ENCODE data around the gene ATF4.

ATF4 gene, protein sequence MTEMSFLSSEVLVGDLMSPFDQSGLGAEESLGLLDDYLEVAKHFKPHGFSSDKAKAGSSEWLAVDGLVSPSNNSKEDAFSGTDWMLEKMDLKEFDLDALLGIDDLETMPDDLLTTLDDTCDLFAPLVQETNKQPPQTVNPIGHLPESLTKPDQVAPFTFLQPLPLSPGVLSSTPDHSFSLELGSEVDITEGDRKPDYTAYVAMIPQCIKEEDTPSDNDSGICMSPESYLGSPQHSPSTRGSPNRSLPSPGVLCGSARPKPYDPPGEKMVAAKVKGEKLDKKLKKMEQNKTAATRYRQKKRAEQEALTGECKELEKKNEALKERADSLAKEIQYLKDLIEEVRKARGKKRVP

DNA sequence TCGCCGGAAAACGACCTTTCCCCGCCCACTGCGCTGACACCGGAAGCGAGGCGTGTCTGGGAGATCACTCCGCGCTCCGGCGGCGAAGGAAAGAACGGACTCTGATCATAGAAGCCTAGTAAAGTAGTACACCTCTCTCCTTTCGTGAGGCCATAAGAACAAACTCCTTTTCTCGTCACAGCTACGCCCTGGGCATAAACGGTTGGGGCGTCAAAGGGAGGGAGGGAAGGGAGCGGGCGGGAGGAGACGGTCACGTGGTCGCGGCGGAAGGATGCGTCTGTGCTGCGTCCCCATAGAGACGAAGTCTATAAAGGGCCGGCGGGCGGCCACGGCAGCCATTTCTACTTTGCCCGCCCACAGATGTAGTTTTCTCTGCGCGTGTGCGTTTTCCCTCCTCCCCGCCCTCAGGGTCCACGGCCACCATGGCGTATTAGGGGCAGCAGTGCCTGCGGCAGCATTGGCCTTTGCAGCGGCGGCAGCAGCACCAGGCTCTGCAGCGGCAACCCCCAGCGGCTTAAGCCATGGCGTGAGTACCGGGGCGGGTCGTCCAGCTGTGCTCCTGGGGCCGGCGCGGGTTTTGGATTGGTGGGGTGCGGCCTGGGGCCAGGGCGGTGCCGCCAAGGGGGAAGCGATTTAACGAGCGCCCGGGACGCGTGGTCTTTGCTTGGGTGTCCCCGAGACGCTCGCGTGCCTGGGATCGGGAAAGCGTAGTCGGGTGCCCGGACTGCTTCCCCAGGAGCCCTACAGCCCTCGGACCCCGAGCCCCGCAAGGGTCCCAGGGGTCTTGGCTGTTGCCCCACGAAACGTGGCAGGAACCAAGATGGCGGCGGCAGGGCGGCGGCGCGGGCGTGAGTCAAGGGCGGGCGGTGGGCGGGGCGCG, at the start of gene ATF4:
Gene ATF4, plus strand, starts transcription at position 337 of the 880 bp plus-strand sequence. CDS start 884 bp downstream, outside the sequence.
- peak; percentile 88 for DNase-seq (ENCODE audit: extremely low read depth, insufficient read length)
- H3K4me3 ChIP-seq (replicated peaks; ENCODE audit: low read depth, low read length) = peak within 1 kb of the TSS; percentile 94
- TF ChIP-seq, protein P1, sequence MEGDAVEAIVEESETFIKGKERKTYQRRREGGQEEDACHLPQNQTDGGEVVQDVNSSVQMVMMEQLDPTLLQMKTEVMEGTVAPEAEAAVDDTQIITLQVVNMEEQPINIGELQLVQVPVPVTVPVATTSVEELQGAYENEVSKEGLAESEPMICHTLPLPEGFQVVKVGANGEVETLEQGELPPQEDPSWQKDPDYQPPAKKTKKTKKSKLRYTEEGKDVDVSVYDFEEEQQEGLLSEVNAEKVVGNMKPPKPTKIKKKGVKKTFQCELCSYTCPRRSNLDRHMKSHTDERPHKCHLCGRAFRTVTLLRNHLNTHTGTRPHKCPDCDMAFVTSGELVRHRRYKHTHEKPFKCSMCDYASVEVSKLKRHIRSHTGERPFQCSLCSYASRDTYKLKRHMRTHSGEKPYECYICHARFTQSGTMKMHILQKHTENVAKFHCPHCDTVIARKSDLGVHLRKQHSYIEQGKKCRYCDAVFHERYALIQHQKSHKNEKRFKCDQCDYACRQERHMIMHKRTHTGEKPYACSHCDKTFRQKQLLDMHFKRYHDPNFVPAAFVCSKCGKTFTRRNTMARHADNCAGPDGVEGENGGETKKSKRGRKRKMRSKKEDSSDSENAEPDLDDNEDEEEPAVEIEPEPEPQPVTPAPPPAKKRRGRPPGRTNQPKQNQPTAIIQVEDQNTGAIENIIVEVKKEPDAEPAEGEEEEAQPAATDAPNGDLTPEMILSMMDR (IDR thresholded peaks at IDR 0.05; ENCODE audit: insufficient read depth, low read length, poor library complexity, severe bottlenecking) = no peak
- peaks cover 34% of the 10 kb centered on the region for H3K36me3 ChIP-seq (ENCODE audit: control insufficient read depth, insufficient read depth, low read length)
- no peaks in the 10 kb centered on the region for H3K27me3 ChIP-seq (replicated peaks; ENCODE audit: control insufficient read depth, insufficient read depth, low read length)

DNA sequence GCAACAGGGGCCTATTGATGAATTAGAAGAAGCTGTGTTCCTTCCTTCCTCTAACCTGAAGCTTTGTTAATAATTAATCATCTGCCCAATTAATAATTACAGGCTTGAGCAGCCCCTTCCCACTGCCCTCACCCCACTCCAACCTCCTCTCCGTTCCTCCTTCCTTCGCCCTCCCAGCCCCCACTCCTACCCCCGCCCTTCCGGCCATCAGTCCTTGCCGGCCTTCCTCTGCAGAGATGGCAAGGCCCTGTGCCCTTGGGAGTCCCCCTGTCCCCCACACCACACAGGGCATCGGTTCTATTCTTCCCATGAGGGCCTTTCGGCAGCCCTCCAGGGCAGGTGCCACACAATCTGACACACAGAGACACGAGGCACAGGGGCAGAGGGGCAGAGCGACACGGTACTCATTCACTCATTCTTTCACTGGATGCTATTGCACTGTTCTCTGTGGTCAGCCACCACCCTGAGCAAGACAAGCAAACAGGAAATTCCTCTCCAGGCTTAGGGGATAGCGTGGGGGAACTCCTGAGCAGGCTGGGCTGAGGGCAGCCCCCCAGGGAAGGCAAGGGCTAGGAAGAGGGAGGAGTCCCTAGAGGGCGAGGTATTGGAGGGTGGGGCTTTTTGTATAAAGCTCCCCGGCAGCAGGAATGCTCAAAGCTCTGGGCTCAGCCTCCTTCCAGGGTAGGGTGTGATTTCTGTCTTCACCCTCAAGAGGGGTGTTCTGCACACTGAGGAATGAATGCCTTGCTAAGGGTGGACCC, 48.8 kb upstream of the ATF4 start:
- H3K27me3 ChIP-seq (replicated peaks; ENCODE audit: control insufficient read depth, insufficient read depth, low read length) = no peaks in the 10 kb centered on the region
- DNase-seq (ENCODE audit: extremely low read depth, insufficient read length) = peak; percentile 63
- H3K4me3 ChIP-seq (replicated peaks; ENCODE audit: low read depth, low read length) = peak overlapping the region; percentile 16; the same call in 1 of the 2 replicates
- TF ChIP-seq, protein P1 (IDR thresholded peaks at IDR 0.05; ENCODE audit: insufficient read depth, low read length, poor library complexity, severe bottlenecking) = no peak
- H3K36me3 ChIP-seq (ENCODE audit: control insufficient read depth, insufficient read depth, low read length) = peaks cover 19% of the 10 kb centered on the region

DNA sequence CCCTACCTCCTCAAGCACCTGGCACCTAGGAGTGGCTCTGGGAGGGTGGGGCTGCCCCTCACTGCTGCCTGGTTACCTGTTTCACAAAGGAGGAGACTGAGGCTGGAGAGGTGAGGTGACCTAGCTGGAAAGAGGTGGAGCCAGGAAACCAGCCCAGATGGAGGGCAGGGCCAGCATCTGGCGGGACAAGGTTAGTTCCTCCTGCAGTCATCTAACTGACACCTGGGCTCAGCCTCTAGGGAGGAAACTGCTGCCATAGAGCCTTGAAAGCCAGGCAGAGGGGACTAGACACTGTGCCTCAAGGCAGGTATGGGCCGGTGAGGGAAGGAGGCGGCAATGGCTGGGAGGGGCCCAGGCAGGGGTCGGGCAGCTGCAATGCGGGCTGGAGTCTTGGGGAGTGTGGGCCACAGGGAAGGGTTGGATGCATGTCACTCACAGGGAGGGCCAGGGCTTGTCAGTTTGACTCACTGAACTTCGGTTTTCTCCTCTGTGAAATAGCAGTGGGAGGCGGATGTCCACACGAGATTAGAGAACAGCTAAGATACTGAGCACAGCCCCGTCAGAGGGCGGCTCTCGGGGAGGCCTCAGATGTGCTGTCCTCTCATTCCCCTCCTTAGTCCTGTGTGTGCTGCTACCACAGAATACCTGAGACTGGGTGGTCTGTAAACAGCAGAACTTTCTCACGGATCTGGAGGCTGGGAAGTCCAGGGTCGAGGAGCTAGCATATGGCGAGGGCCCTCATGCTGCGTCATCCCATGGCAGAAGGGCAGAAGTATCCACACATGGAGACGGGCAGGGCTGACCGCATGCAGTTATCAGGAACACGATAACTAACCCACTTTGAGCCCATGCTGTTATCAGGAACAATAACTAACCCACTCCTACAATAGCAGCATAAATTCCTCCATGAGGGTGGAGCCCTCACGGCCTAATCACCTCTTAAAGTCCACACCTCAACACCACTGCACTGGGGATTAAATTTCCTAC, 47.5 kb upstream of the ATF4 start:
- H3K36me3 ChIP-seq (ENCODE audit: control insufficient read depth, insufficient read depth, low read length) = peaks cover 25% of the 10 kb centered on the region
- no peak overlapping the region for H3K4me3 ChIP-seq (replicated peaks; ENCODE audit: low read depth, low read length)
- no peaks in the 10 kb centered on the region for H3K27me3 ChIP-seq (replicated peaks; ENCODE audit: control insufficient read depth, insufficient read depth, low read length)
- no peak for DNase-seq (ENCODE audit: extremely low read depth, insufficient read length)
- TF ChIP-seq, protein P1 (IDR thresholded peaks at IDR 0.05; ENCODE audit: insufficient read depth, low read length, poor library complexity, severe bottlenecking) = no peak

DNA sequence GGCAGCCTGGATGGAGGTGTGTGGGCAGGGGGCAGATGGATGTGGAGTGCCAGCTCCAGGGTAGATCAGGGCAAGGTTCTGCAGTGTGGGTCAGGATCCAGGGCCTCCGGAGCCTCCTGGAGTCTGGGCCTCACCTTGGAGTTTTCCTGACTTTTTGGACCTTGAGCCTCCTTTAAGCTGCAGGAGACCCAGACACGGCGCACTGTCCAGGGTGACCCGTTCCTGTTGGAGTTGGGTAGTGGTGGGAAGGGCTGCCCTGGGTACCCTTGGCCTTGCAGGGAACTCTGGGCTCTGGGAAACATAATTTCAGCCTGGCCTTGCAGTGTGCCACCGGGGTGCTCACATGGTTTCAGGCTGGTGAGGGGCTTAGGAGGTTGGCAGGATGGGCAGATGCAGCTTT, 46.5 kb upstream of the ATF4 start:
- DNase-seq (ENCODE audit: extremely low read depth, insufficient read length) = no peak
- TF ChIP-seq, protein P1 (IDR thresholded peaks at IDR 0.05; ENCODE audit: insufficient read depth, low read length, poor library complexity, severe bottlenecking) = no peak
- Histone ChIP-seq H3K27me3 (replicated peaks; ENCODE audit: control insufficient read depth, insufficient read depth, low read length) (no peaks in the 10 kb centered on the region), H3K36me3 (ENCODE audit: control insufficient read depth, insufficient read depth, low read length) (peaks cover 32% of the 10 kb centered on the region), H3K4me3 (replicated peaks; ENCODE audit: low read depth, low read length) (no peak overlapping the region)

Data from GM06990 (cell line).